Left ventricle myocardium inferior (tissue), 1 donor: Measurements from ENCODE around the gene CSF2RB. TPM values are rescaled to one million over a fixed set of nuclear protein-coding genes. Genes with fewer than 3 reads are reported as not detected.

Experiments used
- DNase-seq: peaks from one replicate; pipeline ENCODE4 v3.0.0-alpha.2; 2020
- H3K27ac ChIP-seq: fragments of 200-600 bp; replicated peaks from 2 replicates; pipeline ENCODE4 v1.8.0; 2021
- H3K27me3 ChIP-seq: fragments of 200-600 bp; 2 replicates; pipeline ENCODE4 v1.8.0; 2021; ENCODE audit warnings: low read depth
- H3K36me3 ChIP-seq: fragments of 200-600 bp; 2 replicates; pipeline ENCODE4 v1.8.0; 2021
- H3K4me1 ChIP-seq: fragments of 200-600 bp; 2 replicates; pipeline ENCODE4 v1.8.0; 2021
- H3K4me3 ChIP-seq: fragments of 200-600 bp; 2 replicates; pipeline ENCODE4 v1.8.0; 2021; ENCODE audit warnings: mild to moderate bottlenecking, moderate library complexity
- H3K9me3 ChIP-seq: fragments of 200-600 bp; replicated peaks from 2 replicates; pipeline ENCODE4 v1.8.0; 2021
- CTCF ChIP-seq: fragments of 200-600 bp; IDR thresholded peaks from 2 replicates; pipeline ENCODE4 v1.8.0; 2021; ENCODE audit warnings: antibody characterized with exemption, mild to moderate bottlenecking, borderline replicate concordance
- intact Hi-C: fragments of 100-400 bp; cut with micrococcal nuclease; formaldehyde crosslinking; loops from one replicate; pipeline ENCODE4 v1.11.0; 2022
- total RNA-seq: library from RNA; stranded (reverse); fragmentation: NEBNext Ultra II Directional; extraction: Animal tissue kit (Norgen Biotek cat#: 25700); gene quantifications from one replicate; pipeline ENCODE4 v1.2.1, GENCODE V29; 2021
- donor health status: DM: no; HTN: yes; CAD: no; lungs with severe emphysema.

Gene CSF2RB
- total RNA-seq, 1 donor from 2014 or later = 2.8 TPM

GRCh38 chr22:36899498-36899897, 13.9 kb upstream of the CSF2RB start:
- H3K36me3 ChIP-seq = no peaks in the 10 kb centered on the region
- DNase-seq = no peak
- H3K9me3 ChIP-seq = peaks cover 32% of the 10 kb centered on the region
- peaks cover 64% of the 10 kb centered on the region for H3K27me3 ChIP-seq
- no peak overlapping the region for H3K4me3 ChIP-seq
- H3K27ac ChIP-seq = no peak overlapping the region
- intact Hi-C loops = no loop called here
- no peaks in the 10 kb centered on the region for H3K4me1 ChIP-seq
- no peak for TF ChIP-seq CTCF

GRCh38 chr22:36900225-36900624, 13.2 kb upstream of the CSF2RB start:
- H3K9me3 ChIP-seq = peaks cover 28% of the 10 kb centered on the region
- intact Hi-C loops = no loop called here
- no peaks in the 10 kb centered on the region for H3K4me1 ChIP-seq
- no peak for DNase-seq
- no peaks in the 10 kb centered on the region for H3K36me3 ChIP-seq
- TF ChIP-seq CTCF = no peak
- no peak overlapping the region for H3K27ac ChIP-seq
- no peak overlapping the region for H3K4me3 ChIP-seq
- H3K27me3 ChIP-seq = peaks cover 72% of the 10 kb centered on the region

GRCh38 chr22:36900880-36901279, 12.5 kb upstream of the CSF2RB start:
- Histone ChIP-seq H3K9me3 (peaks cover 22% of the 10 kb centered on the region), H3K27ac (no peak overlapping the region), H3K27me3 (peaks cover 73% of the 10 kb centered on the region), H3K4me3 (no peak overlapping the region), H3K4me1 (no peaks in the 10 kb centered on the region), H3K36me3 (no peaks in the 10 kb centered on the region)
- no peak for TF ChIP-seq CTCF
- DNase-seq = no peak
- intact Hi-C loops = no loop called here

GRCh38 chr22:36901411-36902142, 11.9 kb upstream of the CSF2RB start:
- DNase-seq = no peak
- Histone ChIP-seq H3K9me3 (peaks cover 18% of the 10 kb centered on the region), H3K4me3 (no peak overlapping the region), H3K27me3 (peaks cover 76% of the 10 kb centered on the region), H3K27ac (no peak overlapping the region), H3K36me3 (no peaks in the 10 kb centered on the region), H3K4me1 (no peaks in the 10 kb centered on the region)
- no peak for TF ChIP-seq CTCF
- intact Hi-C loops = no loop called here

- intact Hi-C loops = no loop called here
- H3K9me3 ChIP-seq = peaks cover 17% of the 10 kb centered on the region
- H3K36me3 ChIP-seq = no peaks in the 10 kb centered on the region
- no peak overlapping the region for H3K4me3 ChIP-seq
- H3K4me1 ChIP-seq = no peaks in the 10 kb centered on the region
- H3K27ac ChIP-seq = no peak overlapping the region
- peaks cover 73% of the 10 kb centered on the region for H3K27me3 ChIP-seq
- no peak for DNase-seq
- no peak for TF ChIP-seq CTCF
These were observed 11.1 kb upstream of the CSF2RB start for GRCh38 chr22:36902143-36902926.
